HG03103 (cell line): ENCODE results near the gene PNLIP.
A peak's percentile ranks its signal among the peaks of the same experiment; 100 is the strongest.

Experiments used
- ATAC-seq: cut with Tn5 transposase; IDR thresholded peaks from one replicate; pipeline ENCODE4 v1.9.1; 2021; ENCODE audit warnings: low read depth; ENCODE audit not compliant: unreplicated experiment

PNLIP gene

GRCh38 chr10:116545756-116546155, at the start of gene PNLIP:
Gene PNLIP (plus strand): TSS chr10:116545931. CDS start chr10:116546093, 162 bp downstream.
- ATAC-seq, result no peak

GRCh38 chr10:116504786-116505185, 40.9 kb upstream of the PNLIP start:
- no peak for ATAC-seq

GRCh38 chr10:116510565-116510964, 35.2 kb upstream of the PNLIP start:
- no peak for ATAC-seq

GRCh38 chr10:116511365-116511764, 34.4 kb upstream of the PNLIP start:
- no peak for ATAC-seq

- ATAC-seq, result peak; percentile 72
Observed at GRCh38 chr10:116521424-116522290, 24.1 kb upstream of the PNLIP start.

GRCh38 chr10:116522803-116523381, 22.8 kb upstream of the PNLIP start:
- no peak for ATAC-seq

- ATAC-seq, result no peak
Observed at GRCh38 chr10:116524736-116525135, 21.0 kb upstream of the PNLIP start.

GRCh38 chr10:116526219-116526618, 19.5 kb upstream of the PNLIP start:
- no peak for ATAC-seq

GRCh38 chr10:116536810-116537209, 8.9 kb upstream of the PNLIP start:
- ATAC-seq, result no peak

- ATAC-seq, result no peak
Observed at GRCh38 chr10:116538456-116538855, 7.3 kb upstream of the PNLIP start.

- no peak for ATAC-seq
Observed at GRCh38 chr10:116538992-116539391, 6.7 kb upstream of the PNLIP start.

- ATAC-seq, result no peak
Observed at GRCh38 chr10:116540814-116541213, 4.9 kb upstream of the PNLIP start.

GRCh38 chr10:116542007-116542677, 3.6 kb upstream of the PNLIP start:
- ATAC-seq, result no peak

- no peak for ATAC-seq
Observed at GRCh38 chr10:116545122-116545521, 609 bp upstream of the PNLIP start.

- no peak for ATAC-seq
Observed at GRCh38 chr10:116548301-116548700, 2.6 kb downstream of the PNLIP start.

GRCh38 chr10:116553378-116553980, 7.7 kb downstream of the PNLIP start:
- no peak for ATAC-seq

GRCh38 chr10:116554628-116555027, 8.9 kb downstream of the PNLIP start:
- ATAC-seq, result no peak

- ATAC-seq, result no peak
Observed at GRCh38 chr10:116555880-116556279, 10.1 kb downstream of the PNLIP start.

- no peak for ATAC-seq
Observed at GRCh38 chr10:116557305-116557880, 11.7 kb downstream of the PNLIP start.

- ATAC-seq, result no peak
Observed at GRCh38 chr10:116565534-116565933, 19.8 kb downstream of the PNLIP start.

GRCh38 chr10:116566932-116567331, 21.2 kb downstream of the PNLIP start:
- no peak for ATAC-seq
